ENCODE measurements around the gene TMCO5A.

The TMCO5A gene

GRCh38 chr15:37973856-37974255, 39.4 kb downstream of the TMCO5A start:
- DNase-seq (ENCODE audit: low read depth): no peak

- DNase-seq (ENCODE audit: low read depth): no peak
Observed at GRCh38 chr15:37978231-37978630, 43.8 kb downstream of the TMCO5A start.

- no peak for DNase-seq (ENCODE audit: low read depth)
Observed at GRCh38 chr15:37979671-37980409, 45.4 kb downstream of the TMCO5A start.

DNA sequence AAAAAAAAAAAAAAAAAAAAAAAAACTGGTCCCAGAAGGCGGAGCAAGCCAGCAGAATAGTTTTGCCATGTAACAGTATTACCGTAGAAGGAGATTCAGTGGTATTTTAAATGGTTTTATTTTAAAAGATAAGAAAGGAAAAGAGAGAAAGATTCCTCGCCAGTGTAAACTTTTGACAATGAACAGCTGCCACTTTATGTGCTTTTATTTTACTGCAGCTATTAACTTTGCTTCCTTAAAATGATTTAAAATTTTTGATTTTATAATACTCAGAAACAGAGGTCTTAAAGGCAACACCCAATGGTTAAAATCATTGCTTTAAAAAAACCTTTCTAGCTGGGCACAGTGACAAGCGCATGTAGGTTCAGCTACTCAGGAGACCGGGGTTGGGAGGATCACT, 46.8 kb downstream of the TMCO5A start:
- no peak for DNase-seq (ENCODE audit: low read depth)

- DNase-seq (ENCODE audit: low read depth): no peak
Observed at GRCh38 chr15:37981775-37982174, 47.3 kb downstream of the TMCO5A start.

DNA sequence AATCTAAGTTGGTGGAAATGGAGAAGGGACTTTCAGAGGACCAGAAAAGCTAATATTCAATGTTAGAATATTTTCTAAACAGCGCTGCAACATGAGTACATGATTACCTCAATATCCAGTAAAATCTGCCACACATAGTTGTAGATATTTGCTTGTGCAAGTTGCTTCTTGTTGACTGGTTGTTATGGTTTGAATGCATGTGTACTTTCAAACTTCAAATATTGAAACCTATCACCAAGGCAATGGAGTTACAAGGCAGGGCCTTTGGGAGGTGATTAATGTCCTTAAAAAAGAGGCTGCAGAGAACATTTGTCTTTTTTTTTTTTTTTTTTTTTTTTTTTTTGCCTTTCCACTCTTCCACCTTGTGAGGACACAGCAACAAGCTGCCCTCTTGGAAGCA, 49.9 kb downstream of the TMCO5A start:
- DNase-seq (ENCODE audit: low read depth): no peak

DNA sequence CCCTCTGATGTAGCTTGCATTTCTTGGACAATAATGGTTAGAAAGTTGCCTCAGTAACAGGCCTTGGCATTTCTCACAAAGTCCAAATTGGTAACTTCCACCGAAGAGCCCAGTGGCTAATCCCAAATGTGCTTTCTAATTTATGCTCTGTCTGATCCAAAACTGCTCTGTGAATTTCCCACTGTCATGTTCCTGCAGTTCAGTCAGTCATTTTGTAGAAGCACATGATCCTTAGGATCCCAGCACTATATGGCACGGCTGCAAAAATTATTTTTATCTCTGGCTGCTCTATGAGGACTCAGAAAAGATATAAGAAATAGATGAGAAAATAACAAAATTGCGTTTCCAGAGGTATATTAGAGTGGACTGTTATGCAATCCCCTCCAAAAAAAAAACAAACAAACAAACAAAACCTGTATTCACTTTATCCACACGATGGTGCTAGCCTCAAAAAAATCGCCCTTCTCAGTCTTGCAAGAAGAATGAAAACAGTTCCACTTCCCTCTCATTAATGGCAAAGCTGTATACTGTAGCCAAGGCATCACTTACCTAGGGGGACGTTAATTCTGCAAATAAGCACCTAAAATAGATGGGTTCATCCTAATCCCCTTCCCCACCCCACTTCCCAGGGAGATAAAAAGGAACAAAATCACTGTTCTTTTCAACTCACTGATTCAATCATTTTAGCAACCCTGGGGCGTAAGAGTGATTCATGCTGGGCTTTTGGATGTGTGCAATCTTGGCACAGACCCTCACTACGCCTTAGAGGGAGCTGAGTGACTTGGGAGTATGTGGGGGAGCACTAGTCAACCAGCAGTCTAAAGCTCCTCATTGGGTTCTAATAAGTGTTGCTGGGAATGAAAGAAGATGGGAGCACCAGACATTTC, 61.3 kb downstream of the TMCO5A start:
- no peak for DNase-seq (ENCODE audit: low read depth)

All from stimulated activated CD8-positive, alpha-beta memory T cell treated with anti-CD3 and anti-CD28 coated beads, Interleukin-7, amount 100 ng/mL, for 24 hours (primary cell).